ENCODE data around the gene EXOC7. TPM values are rescaled to one million over a fixed set of nuclear protein-coding genes. Genes with fewer than 3 reads are reported as not detected.
A peak's percentile ranks its signal among the peaks of the same experiment; 100 is the strongest.

Gene EXOC7
- total RNA-seq, 1 experiment from 2014 or later, result 160 TPM

- Histone ChIP-seq H2AFZ (ENCODE audit: low read length) (no peak overlapping the region), H3K79me1 (ENCODE audit: insufficient read depth, low read depth, low read length, poor library complexity, severe bottlenecking) (no peaks in the 10 kb centered on the region), H3K9ac (ENCODE audit: extremely low read depth, insufficient read length, low read length) (no peak overlapping the region), H3K4ac (ENCODE audit: low read depth, low read length) (no peak overlapping the region), H2BK15ac (ENCODE audit: low read depth, low read length) (no peak overlapping the region), H4K20me1 (ENCODE audit: control insufficient read depth, insufficient read depth, insufficient read length) (no peaks in the 10 kb centered on the region), H4K5ac (ENCODE audit: insufficient read length, low read depth, low read length) (no peak overlapping the region), H3K23ac (ENCODE audit: insufficient read length, low read depth, low read length) (no peak overlapping the region), H3K56ac (ENCODE audit: insufficient read length, low read depth, low read length) (no peak overlapping the region), H3K27ac (ENCODE audit: insufficient read length, low read depth, low read length) (no peak overlapping the region), H2BK12ac (ENCODE audit: insufficient read length, low read depth, low read length) (no peak overlapping the region), H3K23me2 (ENCODE audit: insufficient read length, low read depth, low read length, poor library complexity, severe bottlenecking) (no peaks in the 10 kb centered on the region), H3K27me3 (ENCODE audit: insufficient read depth, low read length) (no peaks in the 10 kb centered on the region), H3K14ac (ENCODE audit: insufficient read depth, low read length) (no peak overlapping the region), H2AK5ac (ENCODE audit: insufficient read length, low read length) (no peak overlapping the region), H3T11ph (ENCODE audit: low read length) (no peak overlapping the region), H2BK120ac (ENCODE audit: low read depth, low read length, poor library complexity, severe bottlenecking) (no peak overlapping the region), H2BK5ac (ENCODE audit: insufficient read length, low read length) (no peak overlapping the region), H3K4me2 (ENCODE audit: insufficient read depth, insufficient read length, low read length) (no peak overlapping the region), H4K8ac (replicated peaks; ENCODE audit: insufficient read length, low read depth, low read length) (no peak overlapping the region), H3K4me1 (ENCODE audit: insufficient read depth, low read length) (no peaks in the 10 kb centered on the region), H4K91ac (ENCODE audit: insufficient read length, low read depth, low read length) (no peak overlapping the region), H3K9me3 (ENCODE audit: control insufficient read depth, low read depth, low read length) (no peaks in the 10 kb centered on the region), H3K18ac (ENCODE audit: insufficient read length, low read depth, low read length) (no peak overlapping the region), H3K79me2 (ENCODE audit: insufficient read depth, low read length) (no peaks in the 10 kb centered on the region), H2BK20ac (ENCODE audit: low read depth, low read length, poor library complexity, severe bottlenecking) (no peak overlapping the region)
- no peak for DNase-seq
- no peaks in the 10 kb centered on the region for H3K27me3 Mint-ChIP-seq (ENCODE audit: low read depth)
- H3K9me3 Mint-ChIP-seq, result no peaks in the 10 kb centered on the region
- no peak overlapping the region for H3K4me3 Mint-ChIP-seq
- H3K4me1 Mint-ChIP-seq, result peaks cover 3 to 15% of the 10 kb centered on the region in 2 experiments
- peaks cover 34 to 76% (median 70%) of the 10 kb centered on the region in 3 experiments; a peak in 6 of 7 replicates for H3K36me3 Mint-ChIP-seq (ENCODE audit: insufficient read depth in 1 of 3, low read depth in 3 of 3)
- TF ChIP-seq CTCF (conservative IDR thresholded peaks at IDR 0.05), result no peak
- peak overlapping the region in 1 of 3 experiments; percentile 51; a peak in 2 of 7 replicates for H3K27ac Mint-ChIP-seq
- no CpG with 5 or more reads among the region's 6 CpGs for WGBS (ENCODE audit: extremely low coverage, insufficient read length, low lambda C conversion rate)
Observed at GRCh38 chr17:76051561-76051960, 52.0 kb downstream of the EXOC7 start.
